ENCODE results near the gene CNPY3.

Gene CNPY3

DNA sequence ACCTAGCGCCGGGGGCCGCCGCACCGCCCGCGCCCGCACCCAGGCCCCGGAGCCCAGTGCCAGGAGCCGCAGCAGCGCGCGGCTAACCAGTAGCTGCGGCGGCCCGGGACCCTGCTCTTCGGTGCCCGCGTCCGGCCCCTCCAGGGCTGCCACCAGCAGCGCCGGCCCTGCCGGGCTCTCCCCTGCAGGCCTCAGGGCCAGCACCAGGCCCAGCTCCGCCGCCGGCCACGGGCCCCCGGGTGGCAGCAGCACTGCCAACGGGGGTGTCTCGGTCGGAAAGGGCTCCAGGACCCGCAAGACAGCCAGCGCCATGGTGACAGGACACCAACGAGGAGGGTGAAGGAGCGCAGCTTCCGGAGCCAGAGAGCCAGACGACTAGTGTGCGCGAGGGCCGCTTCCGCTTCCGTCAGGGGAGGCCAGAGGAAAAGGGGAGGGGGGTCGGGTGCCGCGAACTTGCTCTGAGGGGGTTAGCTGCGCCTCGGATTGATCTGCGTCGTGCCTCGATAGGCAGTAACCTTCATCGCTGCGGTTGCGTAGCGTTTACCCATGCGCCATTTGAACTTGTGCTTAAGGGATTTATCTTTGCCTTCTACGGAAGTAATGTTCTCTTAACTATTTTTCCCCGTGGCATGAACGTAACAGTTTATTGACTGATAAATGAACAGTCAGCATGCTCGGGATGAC lies 49.7 kb downstream of the CNPY3 start, which contains the start of gene PEX6:
TSS of gene PEX6 (minus strand) at position 343 of the 684 bp plus-strand sequence. CDS start at position 312, 31 bp downstream.
- H3K4me3 ChIP-seq (ENCODE audit: low read length), result peak within 1 kb of the TSS; percentile 95
- DNase-seq (ENCODE audit: low read depth, low spot score), result peak; percentile 88
- no peaks in the 10 kb centered on the region for H3K4me1 ChIP-seq (ENCODE audit: control insufficient read depth, insufficient read depth, low read length)
- no peaks in the 10 kb centered on the region for H3K9me3 ChIP-seq (ENCODE audit: control insufficient read depth, insufficient read depth, low read length)
- H3K27me3 ChIP-seq (ENCODE audit: control insufficient read depth, insufficient read depth, low read length), result no peaks in the 10 kb centered on the region
- H3K27ac ChIP-seq (ENCODE audit: low read length), result no peak within 1 kb of the TSS
- no CpG with 5 or more reads among the region's 59 CpGs for WGBS (ENCODE audit: insufficient coverage, insufficient read length)
- H3K36me3 ChIP-seq (ENCODE audit: control insufficient read depth, insufficient read depth, low read length), result no peaks in the 10 kb centered on the region

- Histone ChIP-seq H3K36me3 (ENCODE audit: control insufficient read depth, insufficient read depth, low read length) (no peaks in the 10 kb centered on the region), H3K9me3 (ENCODE audit: control insufficient read depth, insufficient read depth, low read length) (no peaks in the 10 kb centered on the region), H3K27ac (ENCODE audit: low read length) (no peak overlapping the region), H3K4me3 (ENCODE audit: low read length) (peak overlapping the region; percentile 95; the same call in 1 of the 2 replicates), H3K27me3 (ENCODE audit: control insufficient read depth, insufficient read depth, low read length) (no peaks in the 10 kb centered on the region), H3K4me1 (ENCODE audit: control insufficient read depth, insufficient read depth, low read length) (no peaks in the 10 kb centered on the region)
- no CpG with 5 or more reads among the region's 9 CpGs for WGBS (ENCODE audit: insufficient coverage, insufficient read length)
- DNase-seq (ENCODE audit: low read depth, low spot score), result no peak
These were observed 50.4 kb downstream of the CNPY3 start for GRCh38 chr6:42979523-42980177.

DNA sequence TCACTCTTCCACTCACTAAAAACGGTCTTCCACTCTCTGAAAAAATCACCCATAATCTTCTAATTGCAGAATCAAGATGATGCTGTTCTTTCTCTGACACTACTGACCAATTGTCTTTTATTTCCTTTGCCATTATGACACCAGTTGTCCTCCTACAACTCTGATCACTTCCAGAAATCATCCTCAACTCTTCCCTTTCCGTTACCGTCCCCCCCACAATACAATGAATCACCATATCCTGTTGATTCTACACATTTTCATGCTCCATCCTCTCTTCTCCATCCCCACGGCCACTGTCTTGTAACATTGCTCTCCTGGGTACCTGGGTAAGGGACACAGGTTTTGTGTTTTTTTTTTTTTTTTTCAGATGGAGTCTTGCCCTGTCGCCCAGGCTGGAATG lies 52.6 kb downstream of the CNPY3 start:
- WGBS (ENCODE audit: insufficient coverage, insufficient read length), result 100% methylated on average over 2 of the region's 5 CpGs
- Histone ChIP-seq H3K4me1 (ENCODE audit: control insufficient read depth, insufficient read depth, low read length) (peaks cover 2% of the 10 kb centered on the region; the same call in 1 of the 2 replicates), H3K9me3 (ENCODE audit: control insufficient read depth, insufficient read depth, low read length) (no peaks in the 10 kb centered on the region), H3K27ac (ENCODE audit: low read length) (no peak overlapping the region), H3K36me3 (ENCODE audit: control insufficient read depth, insufficient read depth, low read length) (no peaks in the 10 kb centered on the region; the same call in 1 of the 2 replicates), H3K4me3 (ENCODE audit: low read length) (no peak overlapping the region), H3K27me3 (ENCODE audit: control insufficient read depth, insufficient read depth, low read length) (no peaks in the 10 kb centered on the region)
- no peak for DNase-seq (ENCODE audit: low read depth, low spot score)

- peaks cover 3% of the 10 kb centered on the region; the same call in 1 of the 2 replicates for H3K36me3 ChIP-seq (ENCODE audit: control insufficient read depth, insufficient read depth, low read length)
- H3K4me1 ChIP-seq (ENCODE audit: control insufficient read depth, insufficient read depth, low read length), result peaks cover 2% of the 10 kb centered on the region; the same call in 1 of the 2 replicates
- WGBS (ENCODE audit: insufficient coverage, insufficient read length), result no CpG with 5 or more reads among the region's 59 CpGs
- no peaks in the 10 kb centered on the region for H3K27me3 ChIP-seq (ENCODE audit: control insufficient read depth, insufficient read depth, low read length)
- H3K9me3 ChIP-seq (ENCODE audit: control insufficient read depth, insufficient read depth, low read length), result no peaks in the 10 kb centered on the region
- peak within 1 kb of the TSS; percentile 88 for H3K4me3 ChIP-seq (ENCODE audit: low read length)
- peak; percentile 97 for DNase-seq (ENCODE audit: low read depth, low spot score)
- H3K27ac ChIP-seq (ENCODE audit: low read length), result no peak within 1 kb of the TSS
These were observed 55.0 kb downstream of the CNPY3 start, which contains the start of gene PPP2R5D for GRCh38 chr6:42984001-42984923. PPP2R5D (plus strand) TSS chr6:42984570; CDS start chr6:42984678, 108 bp downstream.

DNA sequence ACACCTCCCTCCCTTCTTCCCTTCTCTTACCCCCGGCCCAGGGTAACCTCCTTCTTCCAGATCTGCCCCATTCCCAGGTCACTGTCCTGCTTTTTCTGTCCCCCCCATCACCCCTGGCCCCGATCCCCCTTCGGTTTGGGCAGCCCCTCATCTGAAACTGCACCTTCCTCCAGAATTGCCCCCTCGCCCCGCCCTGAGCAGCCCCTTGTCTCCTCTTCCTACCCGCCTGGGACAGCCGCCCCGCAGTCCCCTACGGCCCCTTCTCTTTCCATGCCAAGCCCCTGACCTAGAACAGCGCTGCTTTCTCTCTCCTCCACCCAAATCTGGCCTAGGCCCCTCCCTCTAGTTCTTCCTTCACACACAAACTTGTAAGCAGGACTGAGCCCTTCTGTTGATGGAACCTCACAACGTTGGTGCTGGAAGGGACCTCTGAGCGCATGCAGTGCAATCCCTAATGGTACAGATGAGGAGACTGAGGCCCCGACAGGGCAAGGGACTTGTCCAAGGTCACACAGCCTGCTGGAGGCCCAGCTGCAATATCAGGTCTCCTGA lies 55.7 kb downstream of the CNPY3 start:
- Histone ChIP-seq H3K4me3 (ENCODE audit: low read length) (peak overlapping the region; percentile 88), H3K9me3 (ENCODE audit: control insufficient read depth, insufficient read depth, low read length) (no peaks in the 10 kb centered on the region), H3K4me1 (ENCODE audit: control insufficient read depth, insufficient read depth, low read length) (peaks cover 2% of the 10 kb centered on the region; the same call in 1 of the 2 replicates), H3K27me3 (ENCODE audit: control insufficient read depth, insufficient read depth, low read length) (no peaks in the 10 kb centered on the region), H3K36me3 (ENCODE audit: control insufficient read depth, insufficient read depth, low read length) (peaks cover 6% of the 10 kb centered on the region), H3K27ac (ENCODE audit: low read length) (no peak overlapping the region)
- no CpG with 5 or more reads among the region's 13 CpGs for WGBS (ENCODE audit: insufficient coverage, insufficient read length)
- DNase-seq (ENCODE audit: low read depth, low spot score), result no peak

- Histone ChIP-seq H3K27ac (ENCODE audit: low read length) (no peak overlapping the region), H3K27me3 (ENCODE audit: control insufficient read depth, insufficient read depth, low read length) (no peaks in the 10 kb centered on the region), H3K4me3 (ENCODE audit: low read length) (no peak overlapping the region), H3K4me1 (ENCODE audit: control insufficient read depth, insufficient read depth, low read length) (peaks cover 2% of the 10 kb centered on the region; the same call in 1 of the 2 replicates), H3K36me3 (ENCODE audit: control insufficient read depth, insufficient read depth, low read length) (peaks cover 6% of the 10 kb centered on the region), H3K9me3 (ENCODE audit: control insufficient read depth, insufficient read depth, low read length) (no peaks in the 10 kb centered on the region)
- no CpG with 5 or more reads among the region's 5 CpGs for WGBS (ENCODE audit: insufficient coverage, insufficient read length)
- no peak for DNase-seq (ENCODE audit: low read depth, low spot score)
These were observed 58.5 kb downstream of the CNPY3 start for GRCh38 chr6:42987533-42988451.

- H3K36me3 ChIP-seq (ENCODE audit: control insufficient read depth, insufficient read depth, low read length), result peaks cover 6% of the 10 kb centered on the region
- no peak overlapping the region for H3K27ac ChIP-seq (ENCODE audit: low read length)
- no peak overlapping the region for H3K4me3 ChIP-seq (ENCODE audit: low read length)
- no peak for DNase-seq (ENCODE audit: low read depth, low spot score)
- no peaks in the 10 kb centered on the region for H3K27me3 ChIP-seq (ENCODE audit: control insufficient read depth, insufficient read depth, low read length)
- WGBS (ENCODE audit: insufficient coverage, insufficient read length), result no CpG with 5 or more reads among the region's 1 CpG
- no peaks in the 10 kb centered on the region for H3K9me3 ChIP-seq (ENCODE audit: control insufficient read depth, insufficient read depth, low read length)
- peaks cover 2% of the 10 kb centered on the region; the same call in 1 of the 2 replicates for H3K4me1 ChIP-seq (ENCODE audit: control insufficient read depth, insufficient read depth, low read length)
These were observed 59.3 kb downstream of the CNPY3 start for GRCh38 chr6:42988486-42989020.
